KOPT-K1 (cell line): ENCODE results near the gene ITGB8.

Experiments
- H3K27ac ChIP-seq: fragments of 200-600 bp; sonication (generic); 2 replicates; pipeline ENCODE4 v1.5.1; 2016; ENCODE audit warnings: antibody characterized with exemption, mild to moderate bottlenecking, low read depth, low read length; ENCODE audit not compliant: poor library complexity, severe bottlenecking
- H3K36me3 ChIP-seq: fragments of 200-600 bp; sonication (generic); 2 replicates; pipeline ENCODE4 v1.5.1; 2017; ENCODE audit warnings: antibody characterized with exemption, mild to moderate bottlenecking, low read length, moderate library complexity; ENCODE audit not compliant: insufficient read depth
- H3K9me3 ChIP-seq: fragments of 200-600 bp; sonication (generic); 2 replicates; pipeline ENCODE4 v1.5.1; 2017; ENCODE audit warnings: antibody characterized with exemption, low read length, mild to moderate bottlenecking; ENCODE audit not compliant: insufficient read depth, poor library complexity, severe bottlenecking

The ITGB8 gene

DNA sequence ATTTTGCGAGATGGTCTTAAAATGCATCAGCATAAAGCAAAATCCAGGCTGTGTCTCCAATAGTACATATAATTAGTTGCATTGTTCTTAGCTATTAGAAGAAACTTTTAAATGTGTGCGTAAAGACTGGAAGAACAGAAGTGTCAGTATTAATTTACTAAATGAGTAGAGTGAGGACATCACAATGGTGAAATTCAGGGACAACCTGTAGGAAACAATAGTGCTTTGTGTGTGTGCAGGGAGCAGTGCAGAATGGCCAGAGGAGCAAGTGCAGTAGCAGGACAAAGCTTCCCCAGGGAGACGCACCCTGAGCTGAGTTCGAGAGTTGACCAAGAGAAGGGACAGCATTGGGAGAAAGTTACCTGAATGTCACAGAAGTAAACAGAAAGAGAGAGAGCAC is 13.7 kb downstream of the ITGB8 start:
- Histone ChIP-seq H3K9me3 (no peaks in the 10 kb centered on the region), H3K36me3 (no peaks in the 10 kb centered on the region), H3K27ac (no peak overlapping the region)

- Histone ChIP-seq H3K9me3 (no peaks in the 10 kb centered on the region), H3K36me3 (no peaks in the 10 kb centered on the region), H3K27ac (no peak overlapping the region)
Observed at GRCh38 chr7:20346577-20346976, 15.9 kb downstream of the ITGB8 start.

DNA sequence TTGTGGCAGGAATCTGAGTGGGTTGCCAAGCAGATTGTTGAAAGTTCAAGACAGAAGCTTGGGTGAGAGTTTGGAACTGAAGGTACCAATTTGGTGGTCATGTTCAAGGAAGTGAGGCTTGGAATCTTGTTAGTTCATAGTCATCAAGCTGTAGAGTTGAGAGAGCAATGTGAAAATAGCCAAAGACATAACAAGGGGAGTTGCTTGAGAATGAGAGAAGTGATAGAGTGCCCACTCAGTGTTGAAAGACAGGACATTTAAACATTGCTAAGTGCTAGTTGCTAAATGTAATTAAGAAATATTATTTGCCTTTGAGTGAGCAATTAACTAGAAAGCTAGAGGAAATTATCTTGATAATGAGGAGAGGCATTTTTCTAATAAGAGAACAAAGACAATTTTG is 17.0 kb downstream of the ITGB8 start:
- Histone ChIP-seq H3K27ac (no peak overlapping the region), H3K9me3 (no peaks in the 10 kb centered on the region), H3K36me3 (no peaks in the 10 kb centered on the region)

- no peaks in the 10 kb centered on the region for H3K9me3 ChIP-seq
- no peak overlapping the region for H3K27ac ChIP-seq
Observed at GRCh38 chr7:20348125-20348807, 17.6 kb downstream of the ITGB8 start.

GRCh38 chr7:20350518-20350951 is 19.8 kb downstream of the ITGB8 start:
- H3K27ac ChIP-seq = no peak overlapping the region

More at GRCh38 chr7:20348125-20348807, 17.6 kb downstream of the ITGB8 start:
- no peaks in the 10 kb centered on the region for H3K36me3 ChIP-seq

GRCh38 chr7:20350996-20351692 is 20.4 kb downstream of the ITGB8 start:
- no peak overlapping the region for H3K27ac ChIP-seq
- H3K36me3 ChIP-seq = no peaks in the 10 kb centered on the region

More at GRCh38 chr7:20350518-20350951, 19.8 kb downstream of the ITGB8 start:
- Histone ChIP-seq H3K9me3 (no peaks in the 10 kb centered on the region), H3K36me3 (no peaks in the 10 kb centered on the region)

DNA sequence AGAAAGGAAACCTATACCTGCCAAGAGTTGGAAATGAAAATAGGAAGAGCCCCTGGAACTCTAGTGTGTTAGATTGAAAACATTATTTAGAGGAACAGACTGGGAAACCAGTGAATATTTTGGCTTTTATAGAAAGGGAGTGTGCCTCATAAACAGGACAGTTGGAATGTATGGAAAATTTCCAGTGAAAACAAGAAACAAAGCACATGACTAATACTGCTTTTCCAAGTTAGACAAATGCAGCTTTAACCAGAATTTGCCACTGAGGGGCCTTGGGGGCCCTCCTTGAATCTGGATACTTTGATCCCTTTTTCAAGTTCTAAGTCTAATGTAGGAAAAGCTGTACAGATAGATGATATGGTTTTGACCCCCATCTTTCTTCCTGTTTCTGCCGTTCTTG is 21.2 kb downstream of the ITGB8 start:
- H3K27ac ChIP-seq = no peak overlapping the region
- H3K9me3 ChIP-seq = no peaks in the 10 kb centered on the region

More at GRCh38 chr7:20350996-20351692, 20.4 kb downstream of the ITGB8 start:
- H3K9me3 ChIP-seq = no peaks in the 10 kb centered on the region

GRCh38 chr7:20352573-20353306 is 22.0 kb downstream of the ITGB8 start:
- Histone ChIP-seq H3K9me3 (no peaks in the 10 kb centered on the region), H3K27ac (no peak overlapping the region), H3K36me3 (no peaks in the 10 kb centered on the region)

More for the DNA sequence above, 21.2 kb downstream of the ITGB8 start:
- no peaks in the 10 kb centered on the region for H3K36me3 ChIP-seq

DNA sequence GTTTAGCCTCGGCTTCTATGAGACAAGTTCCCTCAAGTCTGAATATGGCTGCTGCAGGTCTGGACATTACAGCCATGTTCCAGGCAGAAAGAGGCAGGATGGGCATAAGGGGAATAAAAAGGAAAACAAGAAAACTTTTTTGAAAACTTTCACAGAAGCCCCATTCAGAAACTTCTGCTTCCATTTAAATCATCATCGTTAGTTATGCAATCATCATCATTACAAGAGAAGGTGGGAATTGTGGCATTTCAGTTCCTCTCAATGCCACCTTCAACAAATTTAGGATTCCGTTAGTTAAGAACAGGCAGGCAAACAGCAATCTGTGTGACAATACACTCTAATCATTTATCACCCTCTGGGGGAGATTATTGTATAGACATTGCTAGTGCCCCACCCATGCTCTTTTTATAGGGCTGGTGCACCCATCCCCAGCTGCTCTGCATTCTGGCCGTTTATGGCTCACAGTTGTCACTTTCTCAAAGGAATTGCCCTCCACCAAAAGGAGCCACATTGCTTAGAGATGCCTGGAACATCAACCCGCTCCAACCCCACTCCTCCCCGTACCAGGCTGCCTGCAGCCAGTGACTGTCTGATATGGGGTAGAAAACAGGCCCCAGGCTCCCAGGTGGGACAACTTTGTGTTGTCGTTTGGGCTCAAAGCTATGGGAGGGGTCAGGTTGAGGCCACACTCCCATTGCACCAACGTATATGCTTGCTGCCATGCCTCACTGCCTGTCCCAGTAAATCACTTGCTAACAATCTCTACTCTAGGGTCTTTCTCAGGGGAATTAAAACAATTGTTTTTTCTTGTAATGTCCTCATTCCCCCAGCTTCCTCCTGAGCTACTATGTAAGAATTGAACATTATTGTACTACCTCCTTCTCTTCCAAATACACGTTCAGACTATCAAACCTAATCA is 24.2 kb downstream of the ITGB8 start:
- Histone ChIP-seq H3K27ac (no peak overlapping the region), H3K9me3 (no peaks in the 10 kb centered on the region), H3K36me3 (no peaks in the 10 kb centered on the region)

DNA sequence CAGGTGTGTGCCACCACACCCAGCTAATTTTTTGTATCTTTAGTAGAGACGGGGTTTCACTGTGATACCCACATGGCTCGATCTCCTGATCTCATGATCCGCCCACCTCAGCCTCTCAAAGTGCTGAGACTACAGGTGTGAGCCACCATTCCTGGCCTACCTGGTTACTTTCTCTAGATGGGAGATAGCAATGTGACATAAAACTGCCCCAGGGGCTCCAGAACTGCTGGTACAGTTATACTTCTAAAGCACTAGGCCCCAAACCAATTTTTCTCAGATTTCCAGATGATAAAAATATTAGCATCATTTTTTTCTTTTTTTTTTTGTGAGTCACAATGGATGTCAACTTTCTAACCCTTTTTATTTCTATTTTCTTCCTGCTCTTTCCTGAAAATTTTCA is 27.4 kb downstream of the ITGB8 start:
- H3K9me3 ChIP-seq = no peaks in the 10 kb centered on the region
- no peak overlapping the region for H3K27ac ChIP-seq
- H3K36me3 ChIP-seq = no peaks in the 10 kb centered on the region

DNA sequence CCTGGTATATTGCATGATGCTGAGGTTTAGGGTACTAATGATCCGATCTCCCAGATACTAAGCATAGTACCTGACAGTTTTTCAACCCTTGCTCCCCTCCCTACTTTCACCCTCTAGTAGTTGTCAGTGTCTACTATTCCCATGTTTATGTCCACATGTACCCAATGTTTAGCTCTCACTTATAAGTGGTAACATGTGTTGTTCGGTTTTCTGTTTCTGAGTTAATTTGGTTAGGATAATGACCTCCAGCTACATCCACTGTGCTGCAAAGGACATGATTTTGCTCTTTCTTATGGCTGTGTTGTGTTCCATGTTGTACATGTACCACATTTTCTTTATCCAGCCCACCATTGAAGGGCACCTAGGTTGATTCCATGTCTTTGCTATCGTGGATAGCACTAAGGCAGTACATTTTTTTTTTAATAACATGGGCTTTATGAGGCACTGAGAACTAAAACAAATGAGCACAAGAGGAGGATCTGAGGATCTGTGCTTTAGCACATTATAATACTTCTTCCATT is 28.1 kb downstream of the ITGB8 start:
- Histone ChIP-seq H3K9me3 (no peaks in the 10 kb centered on the region), H3K36me3 (no peaks in the 10 kb centered on the region), H3K27ac (no peak overlapping the region)

DNA sequence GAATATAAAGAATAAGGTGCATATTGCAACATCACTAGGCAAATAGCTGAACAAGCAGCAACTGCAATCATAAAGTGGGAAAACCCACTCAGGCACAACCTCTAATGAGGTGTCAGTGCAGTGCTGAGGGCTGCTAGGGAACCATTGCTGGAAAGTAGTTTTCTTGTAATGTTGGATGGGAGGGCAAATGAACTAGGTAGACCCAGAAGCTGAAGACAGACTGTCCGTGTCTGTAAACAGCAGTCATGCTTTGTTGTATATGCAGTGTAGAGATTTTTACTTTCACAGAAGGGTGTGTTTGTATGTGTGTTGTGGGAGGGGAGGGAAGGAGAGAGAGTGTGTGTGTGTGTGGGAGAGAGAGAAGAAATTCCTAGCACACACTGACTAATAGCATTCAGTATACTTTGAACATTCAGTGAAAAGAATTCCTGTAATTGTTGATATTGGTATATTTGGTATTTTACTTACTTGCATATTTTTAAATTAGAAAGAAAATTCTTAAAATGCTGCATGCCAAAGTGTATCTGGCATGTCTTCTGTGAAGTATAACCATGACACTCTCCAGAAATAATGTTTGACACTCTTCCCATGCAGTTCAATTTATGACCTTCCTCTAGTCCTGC is 28.8 kb downstream of the ITGB8 start:
- no peaks in the 10 kb centered on the region for H3K9me3 ChIP-seq
- H3K36me3 ChIP-seq = no peaks in the 10 kb centered on the region
- H3K27ac ChIP-seq = no peak overlapping the region

- no peaks in the 10 kb centered on the region for H3K9me3 ChIP-seq
- H3K27ac ChIP-seq = no peak overlapping the region
- H3K36me3 ChIP-seq = no peaks in the 10 kb centered on the region
Observed at GRCh38 chr7:20362574-20363253, 32.0 kb downstream of the ITGB8 start.
